Purkinje cell (primary cell): ENCODE results near the gene MASP1. TPM values are rescaled to one million over a fixed set of nuclear protein-coding genes. Genes with fewer than 3 reads are reported as not detected.

Experiments
- polyA plus RNA-seq: library from polyadenylated mRNA; unstranded; fragments of >200 nt; fragmentation: Nextera tagmentation; gene quantifications from 2 replicates; pipeline ENCODE4 v1.2.1, GENCODE V29; 2014

The MASP1 gene, protein sequence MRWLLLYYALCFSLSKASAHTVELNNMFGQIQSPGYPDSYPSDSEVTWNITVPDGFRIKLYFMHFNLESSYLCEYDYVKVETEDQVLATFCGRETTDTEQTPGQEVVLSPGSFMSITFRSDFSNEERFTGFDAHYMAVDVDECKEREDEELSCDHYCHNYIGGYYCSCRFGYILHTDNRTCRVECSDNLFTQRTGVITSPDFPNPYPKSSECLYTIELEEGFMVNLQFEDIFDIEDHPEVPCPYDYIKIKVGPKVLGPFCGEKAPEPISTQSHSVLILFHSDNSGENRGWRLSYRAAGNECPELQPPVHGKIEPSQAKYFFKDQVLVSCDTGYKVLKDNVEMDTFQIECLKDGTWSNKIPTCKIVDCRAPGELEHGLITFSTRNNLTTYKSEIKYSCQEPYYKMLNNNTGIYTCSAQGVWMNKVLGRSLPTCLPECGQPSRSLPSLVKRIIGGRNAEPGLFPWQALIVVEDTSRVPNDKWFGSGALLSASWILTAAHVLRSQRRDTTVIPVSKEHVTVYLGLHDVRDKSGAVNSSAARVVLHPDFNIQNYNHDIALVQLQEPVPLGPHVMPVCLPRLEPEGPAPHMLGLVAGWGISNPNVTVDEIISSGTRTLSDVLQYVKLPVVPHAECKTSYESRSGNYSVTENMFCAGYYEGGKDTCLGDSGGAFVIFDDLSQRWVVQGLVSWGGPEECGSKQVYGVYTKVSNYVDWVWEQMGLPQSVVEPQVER
- polyA plus RNA-seq, result 1.0 and 2.8 TPM in 2 replicates

DNA sequence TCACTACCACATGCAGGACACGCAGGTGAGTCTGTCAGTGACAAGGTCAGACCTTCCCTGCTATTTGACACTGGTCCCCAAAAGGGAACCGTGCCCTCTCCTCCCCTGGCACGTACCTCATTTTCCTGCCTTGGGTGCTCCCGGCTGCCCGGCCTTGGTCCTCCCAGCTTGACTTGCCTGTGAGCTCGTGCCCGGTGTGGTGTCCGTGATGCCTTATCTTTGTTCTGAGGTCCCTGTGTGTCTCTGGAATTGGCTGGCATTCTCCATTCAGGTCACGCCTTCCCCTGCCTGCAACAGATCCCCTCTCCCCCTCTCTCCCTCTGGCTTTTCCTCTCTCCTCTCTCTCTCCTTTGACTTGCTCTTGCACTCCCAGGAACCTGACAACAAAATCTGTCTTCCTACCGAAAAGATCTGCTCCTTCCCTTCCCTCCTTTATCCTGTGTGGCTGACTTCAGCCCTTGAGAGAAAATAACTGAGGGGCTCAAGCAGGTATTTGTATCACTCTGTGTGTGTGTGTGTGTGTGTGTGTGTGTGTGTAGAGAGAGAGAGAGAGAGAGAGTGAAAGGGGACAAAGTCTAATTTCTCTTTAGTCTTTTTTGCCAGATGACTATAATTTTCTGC lies at the start of gene MASP1:
Gene MASP1 (minus strand): TSS at position 226 of the 621 bp plus-strand sequence. CDS start 105 bp downstream, at position 121.

DNA sequence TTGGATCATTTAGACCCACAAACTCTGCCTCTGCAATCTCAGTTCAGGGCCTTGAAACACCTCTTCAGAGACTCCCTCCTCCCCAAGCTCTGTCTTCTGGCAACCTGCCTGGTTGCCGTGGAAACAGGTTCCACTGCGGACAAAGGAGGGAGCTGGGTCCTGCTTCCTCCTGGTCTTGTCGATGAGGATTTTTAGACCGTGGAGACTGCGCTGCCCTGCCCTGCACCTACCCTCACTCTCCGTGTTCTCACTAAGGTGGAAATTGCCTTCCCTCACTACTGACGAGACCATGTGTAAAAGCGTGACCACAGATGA lies 94.2 kb downstream of the MASP1 start, which contains the start of gene RTP1:
Gene RTP1 (plus strand): TSS at position 152 of the 315 bp plus-strand sequence. CDS start 30 bp downstream, at position 182.

Other genes starting within 250 kb of the MASP1 start
- 8.8 and 13.8 TPM in 2 replicates for gene RPL39L, start 152.2 kb downstream of the MASP1 start, polyA plus RNA-seq
- gene RTP1, start 94.3 kb downstream of the MASP1 start, polyA plus RNA-seq, result 2.0 TPM in 1 of 2 replicates, not detected in the other
- not detected in 2 replicates for gene RTP4, start 76.6 kb upstream of the MASP1 start, polyA plus RNA-seq